Colon (tissue), 2 donors: ENCODE results near the gene ADH1A.
"Not testable (repeated sequence)": the region's sequence is repeated elsewhere in the genome, so short reads cannot be mapped to it uniquely, and the experiment has no call there.

ENCODE experiments used
- FAIRE-seq: peaks from 2 replicates; lab custom pipeline; 2012; peaks lifted over from hg19 to GRCh38; lab: Jason Lieb, UNC
- donor health status: control.
- donor health status: control.

The ADH1A gene

DNA sequence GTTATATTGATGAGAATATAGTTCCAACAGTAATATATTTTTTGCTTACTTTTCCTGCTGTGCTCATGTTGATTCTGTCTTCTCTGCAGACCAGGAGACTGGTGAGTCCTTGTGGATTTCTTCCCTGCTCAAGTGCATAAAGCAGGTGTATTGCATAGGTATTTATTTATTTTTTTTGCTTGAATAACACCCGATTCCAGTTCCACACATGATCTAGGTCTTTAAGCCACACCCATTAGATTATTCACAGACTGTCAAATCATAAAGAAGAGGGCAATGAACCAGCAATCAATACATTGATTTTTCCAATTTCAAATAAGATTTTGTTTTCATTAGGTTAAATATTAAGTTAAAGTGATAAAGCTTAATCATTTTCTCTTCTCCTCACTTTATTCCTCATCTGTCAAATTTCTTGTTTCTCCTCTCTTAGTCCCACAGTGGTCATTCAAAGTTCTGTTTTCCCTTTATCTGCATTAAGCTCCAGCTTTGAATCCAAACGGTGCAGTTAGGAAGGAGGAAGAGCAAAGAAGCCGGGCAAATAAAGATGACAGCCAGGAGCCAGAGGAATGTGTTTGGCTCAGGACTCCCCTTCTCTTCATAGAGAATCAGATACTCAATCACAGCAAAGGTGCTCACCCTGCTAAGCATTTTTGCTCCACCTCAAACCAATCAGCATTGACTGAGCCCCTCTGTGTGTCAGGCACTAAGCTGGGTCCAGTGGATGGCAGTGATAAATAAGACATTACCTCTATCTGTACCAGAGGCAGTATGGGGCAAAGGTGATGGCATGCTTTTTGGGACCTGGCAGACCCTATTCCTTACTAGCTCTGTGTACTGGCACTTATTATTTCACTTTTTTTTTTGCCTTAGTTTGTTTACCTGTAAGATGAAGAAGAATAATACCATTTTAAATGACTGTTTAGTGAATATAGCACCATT, at the start of gene ADH1A:
ADH1A (minus strand) TSS at position 138 of the 939 bp plus-strand sequence; CDS start at position 67, 71 bp downstream.
- peak; percentile 41 for FAIRE-seq

- no peak for FAIRE-seq
These were observed 48.4 kb upstream of the ADH1A start for GRCh38 chr4:99339172-99339571.

DNA sequence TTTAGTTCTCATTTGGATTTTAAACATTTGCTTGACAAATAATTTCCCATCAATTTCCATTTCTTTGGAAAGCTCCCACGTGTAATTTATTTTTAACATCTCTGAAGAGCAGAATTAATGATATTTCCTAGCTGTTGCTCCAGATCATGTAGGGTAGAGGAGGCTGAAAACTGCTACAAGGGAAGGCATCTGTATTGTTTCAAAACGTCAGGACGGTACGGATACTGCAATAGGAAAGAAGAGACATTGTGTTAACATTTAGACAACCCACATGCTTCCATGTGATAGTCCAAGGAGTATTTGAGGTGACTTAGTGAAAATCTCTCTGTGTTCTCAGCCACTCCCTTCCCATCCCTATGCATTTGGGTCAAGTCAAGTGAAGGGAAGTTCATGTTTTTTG, 45.8 kb upstream of the ADH1A start:
- FAIRE-seq, result no peak

GRCh38 chr4:99334880-99335279, 44.1 kb upstream of the ADH1A start:
- no peak for FAIRE-seq

- FAIRE-seq, result no peak
These were observed 39.9 kb upstream of the ADH1A start for GRCh38 chr4:99330648-99331047.

GRCh38 chr4:99329876-99330275, 39.1 kb upstream of the ADH1A start:
- FAIRE-seq, result no peak

DNA sequence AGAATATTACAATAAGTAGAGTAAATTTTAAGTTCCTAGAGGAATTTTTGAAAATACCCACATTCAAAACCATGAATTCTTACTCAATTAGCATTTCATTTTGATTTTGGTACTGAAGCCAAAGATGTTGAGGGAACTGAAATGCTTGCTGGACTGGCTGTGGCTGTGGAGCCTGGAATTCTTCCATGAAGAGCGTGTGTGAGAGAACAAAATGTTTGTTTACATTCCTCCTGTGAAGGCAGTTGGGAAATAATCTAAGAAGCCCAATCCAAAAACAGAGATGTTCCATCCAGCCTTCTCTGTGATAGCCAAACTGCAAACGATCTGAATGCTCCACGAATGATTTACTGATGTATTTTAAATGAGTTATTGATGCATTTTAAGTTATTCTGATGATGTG, 34.2 kb upstream of the ADH1A start:
- no peak for FAIRE-seq

DNA sequence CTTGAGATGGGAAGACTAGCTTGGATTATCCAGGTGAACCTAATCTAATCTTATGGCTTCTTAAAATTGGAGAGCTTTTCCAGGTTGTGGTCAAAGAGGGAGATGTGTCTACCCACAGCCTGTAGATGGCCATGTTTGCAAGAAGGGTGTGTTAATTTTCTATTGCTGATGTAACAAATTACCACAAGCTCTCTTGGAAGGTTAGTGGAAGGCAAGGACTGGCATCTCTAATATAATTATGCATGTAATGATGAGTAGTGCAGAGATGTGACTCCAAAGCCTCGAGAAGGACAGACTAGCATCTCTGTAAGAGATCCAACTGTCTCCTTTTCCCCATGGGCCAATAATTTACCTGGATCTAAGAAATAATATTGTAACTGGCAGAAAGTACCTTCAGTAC, 33.6 kb upstream of the ADH1A start:
- no peak for FAIRE-seq

DNA sequence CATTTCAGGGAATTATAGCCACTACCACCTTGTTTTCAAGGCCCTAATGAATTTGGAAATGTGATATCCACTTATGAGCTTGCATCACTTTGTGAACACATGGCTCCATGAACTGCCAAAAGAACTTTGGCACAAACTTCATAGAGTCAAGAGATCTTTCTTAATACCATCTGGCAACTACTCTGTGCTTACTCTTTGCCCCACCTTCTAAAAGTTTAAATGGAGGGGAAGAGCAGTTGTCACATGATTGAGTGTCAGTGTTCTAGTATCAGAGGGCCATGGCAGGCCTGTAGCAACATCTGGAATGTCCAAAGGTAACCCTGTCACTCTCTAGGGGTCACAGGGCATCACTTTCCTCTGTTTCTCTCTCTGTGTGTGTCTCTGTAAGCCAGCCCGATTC, 33.0 kb upstream of the ADH1A start:
- no peak for FAIRE-seq

- FAIRE-seq, result no peak
These were observed 30.7 kb upstream of the ADH1A start, which contains the start of gene ADH1B for GRCh38 chr4:99321241-99322191. ADH1B (minus strand) TSS chr4:99321401; CDS start chr4:99321331, 70 bp downstream.

GRCh38 chr4:99317811-99318210, 27.0 kb upstream of the ADH1A start:
- FAIRE-seq, result not testable (repeated sequence)

- FAIRE-seq, result no peak
These were observed 26.6 kb upstream of the ADH1A start for GRCh38 chr4:99317354-99317753.

DNA sequence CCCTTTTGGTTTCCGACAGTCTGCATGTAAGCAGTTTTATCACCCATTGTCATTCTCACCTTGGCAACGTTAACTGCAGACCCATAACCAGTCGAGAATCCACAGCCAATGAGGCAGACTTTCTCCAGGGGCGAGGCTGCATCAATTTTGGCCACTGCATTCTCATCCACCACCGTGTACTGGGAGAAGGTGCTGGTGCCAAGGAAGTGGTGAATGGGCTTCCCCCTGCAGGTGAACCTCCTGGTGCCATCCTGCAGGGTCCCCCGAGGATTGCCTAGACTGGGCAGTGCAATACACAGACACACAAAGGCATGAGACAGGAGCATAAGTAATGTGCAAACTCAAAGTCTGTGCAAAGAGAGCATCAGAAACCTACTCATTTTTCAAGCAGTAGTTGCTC, 25.1 kb upstream of the ADH1A start:
- FAIRE-seq, result no peak

- FAIRE-seq, result no peak
These were observed 23.4 kb upstream of the ADH1A start for GRCh38 chr4:99314211-99314610.

- FAIRE-seq, result no peak
These were observed 19.6 kb upstream of the ADH1A start for GRCh38 chr4:99310389-99310788.

DNA sequence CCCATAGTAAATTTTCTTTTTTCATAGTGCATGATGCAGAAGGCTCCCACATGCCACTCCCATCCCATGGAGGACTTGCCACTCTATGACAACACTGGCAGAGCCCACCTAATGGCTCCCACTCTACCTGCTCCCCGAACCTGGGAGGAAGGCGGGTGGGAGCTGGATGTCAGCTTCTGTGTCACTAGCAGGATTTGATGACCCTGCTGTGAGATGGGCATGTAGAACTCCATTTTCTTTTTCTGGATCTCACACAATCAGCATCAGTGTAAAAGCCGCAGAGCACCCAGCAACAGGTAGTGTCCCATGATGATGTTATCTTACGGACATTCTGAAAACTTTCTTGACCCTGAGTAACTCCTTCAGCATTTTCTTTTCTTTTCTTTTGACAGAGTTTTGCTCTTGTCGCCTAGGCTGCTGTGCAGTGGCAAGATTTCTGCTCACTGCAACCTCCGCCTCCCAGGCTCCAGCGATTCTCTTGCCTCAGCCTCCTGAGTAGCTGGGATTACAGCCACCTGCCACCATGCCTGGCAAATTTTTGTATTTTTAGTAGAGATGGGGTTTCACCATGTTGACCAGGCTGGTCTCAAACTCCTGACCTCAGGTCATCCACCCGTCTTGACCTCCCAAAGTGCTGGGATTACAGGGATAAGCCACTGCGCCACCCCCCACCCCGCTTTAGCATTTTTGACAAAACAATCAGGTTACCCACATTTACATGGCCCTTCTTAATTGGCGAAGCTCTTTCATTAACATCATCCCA, 15.0 kb upstream of the ADH1A start:
- FAIRE-seq, result no peak

DNA sequence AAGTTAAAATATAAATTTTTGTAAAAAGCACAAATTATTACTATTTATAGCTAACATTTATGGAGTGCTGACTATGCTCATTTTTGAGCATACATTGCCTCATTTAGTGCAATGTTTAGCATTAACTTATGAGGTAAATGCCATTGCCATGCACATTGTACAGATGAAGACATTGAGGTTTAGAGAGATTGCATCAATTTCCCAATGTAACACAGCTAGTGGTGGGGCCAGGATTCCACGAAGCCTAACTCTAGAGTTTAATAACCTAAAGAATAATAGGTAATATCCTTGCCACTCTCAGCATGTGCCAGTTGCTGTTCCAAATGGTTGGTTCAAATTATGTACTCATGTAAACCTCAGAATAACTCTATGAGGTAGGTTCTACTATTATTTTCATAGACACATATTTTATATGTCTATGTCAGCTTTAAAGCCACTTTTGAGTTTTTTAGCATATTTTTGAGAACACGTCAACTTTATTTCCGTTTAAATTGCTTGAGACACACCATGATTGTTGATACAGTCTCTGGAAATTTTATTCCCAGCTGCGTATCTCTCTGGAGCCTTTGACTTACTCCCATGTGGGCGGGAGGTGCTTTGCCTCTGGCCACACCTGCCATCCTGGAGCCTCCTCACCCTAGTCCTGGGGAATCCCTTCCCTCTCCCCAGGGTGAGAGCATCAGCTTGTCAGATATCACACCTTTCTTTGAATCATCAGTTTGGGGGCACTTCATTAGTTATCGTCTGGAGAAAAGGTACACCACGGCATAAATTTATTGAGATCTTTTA, 10.8 kb upstream of the ADH1A start:
- FAIRE-seq, result no peak

- no peak for FAIRE-seq
These were observed 10.1 kb upstream of the ADH1A start for GRCh38 chr4:99300934-99301333.

DNA sequence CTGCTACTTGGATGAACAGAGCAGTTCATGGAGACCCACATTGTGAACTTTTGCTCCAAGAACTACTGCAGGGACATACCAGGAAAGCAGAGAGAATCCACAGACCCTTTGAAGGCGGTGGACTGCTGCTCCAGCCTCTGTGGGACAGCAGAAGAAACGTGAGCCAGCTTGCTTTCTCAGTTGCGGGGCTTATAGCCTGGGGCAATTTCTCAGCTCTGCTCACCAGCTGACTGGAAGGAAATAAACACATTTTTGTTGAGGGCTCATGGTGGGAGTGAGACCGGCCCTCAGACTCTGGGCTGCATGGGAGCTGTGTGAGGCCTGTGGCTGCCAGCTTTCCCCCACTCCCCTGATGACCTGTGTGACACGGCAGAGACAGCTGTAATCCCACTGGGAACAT, 2.6 kb upstream of the ADH1A start:
- FAIRE-seq, result no peak

- no peak for FAIRE-seq
These were observed 5.4 kb downstream of the ADH1A start for GRCh38 chr4:99285387-99285786.

DNA sequence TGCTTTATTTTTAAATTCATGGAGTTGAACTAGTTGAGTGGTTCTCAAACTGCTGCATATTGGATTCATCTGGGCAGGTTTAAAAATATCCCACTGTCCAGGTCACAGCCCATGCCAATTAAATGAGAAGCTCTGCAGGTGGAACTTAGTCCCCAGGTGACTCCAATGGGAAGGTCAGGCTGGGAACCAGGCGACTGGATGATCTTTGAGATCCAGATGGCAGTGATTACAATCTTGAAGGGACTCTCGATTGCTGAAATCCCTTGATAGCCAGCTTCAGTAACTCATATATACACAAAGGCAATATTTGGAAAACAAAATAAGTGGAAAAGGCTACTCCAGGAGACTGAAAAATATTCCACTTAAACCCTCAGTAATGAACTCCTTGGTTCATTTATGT, 8.1 kb downstream of the ADH1A start:
- FAIRE-seq, result no peak
